GM10847 (cell line): ENCODE results near the gene YJEFN3.

Source experiments
- POLR2A ChIP-seq: IDR thresholded peaks from 2 replicates; pipeline ENCODE4 v1.6.1; 2011; ENCODE audit not compliant: insufficient read length; ENCODE audit errors: extremely low read depth

YJEFN3 gene

DNA sequence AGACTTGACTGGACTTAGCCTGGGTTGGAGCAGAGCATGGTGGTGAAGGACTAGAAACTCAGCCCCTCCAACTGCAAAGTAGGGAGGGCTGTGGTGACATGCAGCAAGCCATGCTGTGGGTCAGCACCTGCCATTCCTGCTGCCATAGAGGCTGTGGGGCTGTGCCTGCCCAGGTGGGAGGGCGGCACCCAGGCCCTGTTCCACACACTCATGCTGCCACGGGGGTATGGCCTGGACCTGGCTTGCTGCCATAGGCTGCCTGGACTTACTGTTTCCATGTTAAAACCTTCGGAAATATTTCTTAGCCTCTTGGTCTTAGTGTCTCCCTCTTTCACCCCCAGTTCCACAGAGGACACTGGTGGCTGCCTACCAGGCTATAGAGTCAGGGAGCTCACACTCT, 38.7 kb downstream of the YJEFN3 start:
- TF ChIP-seq POLR2A = no peak

DNA sequence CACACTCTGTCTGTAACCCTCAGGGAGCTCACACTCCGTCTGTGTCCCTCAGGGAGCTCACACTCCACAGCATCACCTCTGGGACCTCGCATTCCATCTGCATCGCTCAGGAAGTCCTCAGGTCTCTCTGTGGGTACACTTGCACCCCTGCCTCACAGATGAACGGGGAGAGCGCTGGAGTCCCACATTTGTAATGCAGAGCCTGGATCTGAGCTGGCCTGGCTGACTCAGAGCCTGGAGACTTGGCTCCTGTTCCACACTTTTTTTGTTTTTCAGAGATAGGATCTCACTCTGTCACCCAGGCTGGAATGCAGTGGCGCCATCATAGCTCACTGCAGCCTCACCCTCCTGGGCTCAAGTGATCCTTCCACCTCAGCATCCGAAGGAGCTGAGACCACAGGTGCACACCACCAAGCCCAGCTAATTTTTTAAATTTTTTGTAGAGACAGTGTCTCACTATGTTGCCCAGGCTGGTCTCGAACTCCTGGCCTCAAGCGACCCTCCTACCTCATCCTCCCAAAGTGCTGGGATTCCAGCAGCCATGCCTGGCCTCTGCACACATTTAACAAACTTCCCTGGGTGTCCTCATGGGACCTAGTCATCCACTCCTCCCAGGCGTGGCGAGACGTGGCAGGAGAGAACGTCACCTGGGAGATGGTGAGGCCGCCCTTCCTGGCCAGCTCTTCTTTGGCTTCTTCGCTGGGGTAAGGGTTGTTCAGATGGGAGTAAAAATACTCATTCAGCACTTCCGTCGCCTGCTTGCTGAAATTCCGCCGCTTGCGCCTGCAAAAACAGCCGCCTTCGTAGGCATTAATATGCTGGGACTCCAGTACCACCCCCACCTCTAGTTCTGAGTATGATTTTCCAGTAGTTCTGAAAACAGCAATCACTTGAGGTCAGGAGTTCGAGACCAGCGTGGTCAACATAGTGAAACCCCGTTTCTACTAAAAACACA, 40.4 kb downstream of the YJEFN3 start:
- TF ChIP-seq POLR2A = no peak

DNA sequence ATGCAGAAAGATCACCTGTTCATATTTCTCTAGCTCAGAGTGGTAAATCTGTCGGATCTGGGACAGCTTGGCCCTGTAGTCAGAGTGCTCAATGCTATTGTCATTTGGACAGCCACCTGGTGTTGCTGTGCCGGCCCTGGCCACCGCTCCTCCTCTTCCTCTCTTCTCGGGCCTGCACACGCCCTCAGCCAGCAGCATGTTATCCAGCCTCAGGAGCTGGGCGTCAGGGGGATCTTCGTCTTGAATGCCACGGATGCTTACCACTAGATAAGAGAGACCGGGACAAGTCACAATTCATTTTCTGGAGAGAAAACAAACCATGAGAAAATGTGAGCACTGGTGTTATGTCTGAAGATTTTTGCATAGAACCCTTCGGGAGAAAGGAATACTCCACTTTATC, 41.9 kb downstream of the YJEFN3 start:
- TF ChIP-seq POLR2A = no peak

DNA sequence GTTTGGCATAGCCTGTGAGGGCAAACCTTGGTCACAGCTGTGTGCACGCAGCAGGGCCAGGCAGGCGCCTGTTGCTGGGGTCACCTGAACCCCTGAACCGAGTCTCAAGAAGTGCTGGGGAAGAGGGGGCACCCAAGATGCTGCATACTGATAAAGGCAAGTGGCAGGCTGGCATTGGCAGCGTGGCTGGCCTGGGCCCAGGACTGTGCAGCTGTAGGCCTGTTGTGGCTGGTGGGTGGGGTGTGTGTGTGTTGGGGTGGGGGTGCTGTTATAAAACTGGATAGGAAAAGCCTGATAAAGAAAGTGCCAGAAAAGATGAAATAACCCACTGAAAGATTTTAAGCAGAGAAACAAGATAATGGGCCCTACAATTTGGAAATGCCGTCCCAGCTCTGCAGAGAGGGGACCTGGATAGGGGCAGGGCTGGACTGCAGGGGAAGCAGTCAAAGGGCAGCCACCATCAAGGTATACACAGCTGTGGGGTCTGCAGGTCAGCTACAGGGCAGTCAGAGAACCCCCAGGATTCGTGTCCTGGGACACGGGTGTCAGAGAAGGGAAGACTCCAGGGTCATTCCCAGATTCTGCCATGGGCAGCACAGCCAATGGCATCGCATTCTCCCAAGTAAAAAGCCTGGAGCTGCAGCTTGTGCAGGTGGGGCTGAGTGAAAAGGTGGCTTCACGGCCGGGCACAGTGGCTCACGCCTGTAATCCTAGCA, 42.5 kb downstream of the YJEFN3 start:
- TF ChIP-seq POLR2A = no peak

DNA sequence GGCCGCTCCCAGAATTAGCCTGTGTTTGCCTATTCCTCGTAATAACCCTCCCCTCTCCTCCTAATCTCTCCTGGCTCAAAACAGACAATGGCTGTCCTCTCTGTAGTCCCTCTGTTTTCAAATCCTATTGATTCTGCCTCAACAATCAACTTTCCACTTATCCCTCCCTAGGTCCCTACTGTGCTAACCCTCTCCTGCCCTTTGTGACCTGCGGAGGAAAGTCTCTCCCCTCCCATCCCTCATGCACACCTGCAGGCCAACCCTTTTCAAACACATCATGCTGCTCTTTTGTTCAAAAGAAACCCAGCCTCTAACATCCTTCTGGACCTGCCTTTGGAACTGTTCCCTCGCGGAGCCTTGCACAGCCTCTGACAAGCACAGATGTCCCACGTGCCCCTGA, 46.7 kb downstream of the YJEFN3 start:
- no peak for TF ChIP-seq POLR2A

DNA sequence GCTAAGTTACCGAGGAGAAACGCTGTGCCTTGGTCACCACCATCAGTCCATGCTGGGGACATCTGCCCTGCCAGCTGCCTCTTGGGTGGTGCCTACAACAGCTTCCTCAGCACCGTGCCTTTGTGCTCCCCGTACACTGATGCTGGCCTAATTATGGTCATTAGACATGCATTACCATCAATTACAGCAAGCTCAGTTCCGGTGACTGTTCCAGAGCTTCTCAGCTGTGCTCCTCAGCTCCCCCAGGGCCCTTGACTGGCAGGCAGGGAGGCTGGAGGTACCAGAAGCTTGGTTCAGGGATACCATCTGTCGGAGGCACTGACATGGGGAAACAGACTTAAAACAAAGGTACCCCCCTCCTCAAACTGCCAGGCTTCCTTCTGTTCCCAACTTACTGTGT, 49.5 kb downstream of the YJEFN3 start:
- no peak for TF ChIP-seq POLR2A

DNA sequence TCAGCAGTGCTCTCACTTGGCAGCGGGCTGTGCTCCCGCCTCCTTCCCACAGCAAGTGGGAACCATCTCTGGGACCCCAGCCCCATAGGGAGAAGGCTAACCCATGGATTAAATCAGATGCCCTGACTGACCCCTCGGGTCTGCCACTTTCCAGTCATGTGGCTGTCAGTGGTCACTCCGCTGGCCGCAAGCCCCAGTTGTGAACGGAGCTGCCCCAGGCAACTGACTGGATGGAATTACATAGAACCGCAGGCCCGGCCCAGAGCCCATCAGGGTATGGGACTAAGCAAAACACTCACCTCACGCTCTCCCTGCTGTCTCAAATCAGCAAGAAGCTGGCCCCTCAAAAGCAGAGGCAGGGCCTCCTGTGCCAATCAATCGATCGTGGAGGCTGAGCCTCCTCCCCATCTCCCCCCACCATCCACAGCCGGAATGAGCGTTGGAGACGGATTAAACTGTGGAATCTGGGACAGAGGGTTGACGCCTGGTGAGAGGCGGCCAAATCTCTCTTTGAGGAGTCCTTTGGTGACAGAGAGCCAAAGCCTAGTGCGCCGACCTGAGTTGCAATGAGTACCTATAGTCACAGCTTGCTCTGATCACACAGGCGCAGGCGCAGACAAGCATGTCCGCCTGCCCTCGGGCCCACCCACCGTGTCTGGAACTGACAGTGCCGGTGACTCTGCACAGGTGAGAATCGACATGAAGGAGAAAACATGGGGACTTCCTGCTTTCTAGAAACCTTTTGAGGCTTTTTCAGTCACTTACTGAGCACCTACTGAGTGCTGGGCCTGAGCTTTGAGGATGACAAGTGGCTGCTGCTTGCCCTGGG, 51.0 kb downstream of the YJEFN3 start:
- no peak for TF ChIP-seq POLR2A

DNA sequence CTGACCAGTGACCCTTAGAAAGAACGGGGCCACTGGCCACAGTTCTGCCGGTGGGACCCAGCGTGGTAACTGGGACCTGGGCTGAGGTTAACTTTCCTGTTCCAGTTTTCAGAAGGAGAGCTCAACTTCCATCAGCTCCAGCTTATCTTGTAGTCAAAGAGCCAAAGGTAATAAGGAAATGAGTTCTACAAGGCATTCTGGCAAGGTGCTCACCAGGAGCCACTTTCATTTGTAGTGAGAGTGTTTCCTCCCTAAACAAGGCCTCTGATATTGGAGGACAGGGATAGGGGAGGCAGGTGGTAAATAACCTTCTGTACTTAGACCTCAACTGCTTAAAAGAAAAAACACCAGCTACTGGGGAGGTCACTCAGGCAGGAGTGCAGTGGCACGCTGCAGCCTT, 51.7 kb downstream of the YJEFN3 start:
- no peak for TF ChIP-seq POLR2A

DNA sequence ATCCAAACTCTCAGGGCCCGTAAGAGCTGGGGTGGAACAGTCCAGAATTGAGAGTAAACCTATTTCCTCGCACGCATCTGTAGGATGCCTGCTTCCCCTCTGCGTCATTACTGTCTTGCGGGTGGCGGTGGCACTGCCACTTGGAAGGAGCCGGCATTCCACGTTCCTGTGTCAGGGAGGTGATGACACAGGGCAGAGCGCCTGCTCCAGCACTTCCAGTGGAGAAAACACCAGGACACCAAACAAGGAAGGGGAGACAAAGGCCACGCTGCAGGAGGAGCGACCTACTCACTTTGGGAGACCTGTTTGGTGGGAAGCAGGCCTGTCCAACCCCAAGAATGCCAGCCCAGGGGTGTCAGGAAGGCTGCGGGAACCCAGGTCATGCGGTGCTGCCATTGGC, 52.7 kb downstream of the YJEFN3 start:
- no peak for TF ChIP-seq POLR2A

DNA sequence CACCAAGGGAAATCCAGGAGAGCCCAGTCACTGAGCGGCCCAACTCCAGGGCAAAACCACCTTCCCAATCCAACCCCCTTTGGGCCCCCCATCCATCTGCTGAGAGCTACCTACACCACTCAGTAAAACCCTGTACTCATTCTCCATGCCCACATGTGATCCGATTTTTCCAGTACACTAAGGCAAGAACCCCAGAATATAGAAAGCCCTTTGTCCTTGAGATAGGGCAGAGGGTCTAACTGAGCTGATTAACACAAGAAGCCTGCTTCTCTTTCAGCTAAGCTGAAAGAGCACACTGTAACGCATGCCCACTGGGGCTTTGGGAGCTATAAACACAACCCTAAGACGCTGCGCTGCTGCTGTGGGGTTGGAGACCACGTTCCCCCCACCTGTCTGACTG, 53.8 kb downstream of the YJEFN3 start:
- no peak for TF ChIP-seq POLR2A

DNA sequence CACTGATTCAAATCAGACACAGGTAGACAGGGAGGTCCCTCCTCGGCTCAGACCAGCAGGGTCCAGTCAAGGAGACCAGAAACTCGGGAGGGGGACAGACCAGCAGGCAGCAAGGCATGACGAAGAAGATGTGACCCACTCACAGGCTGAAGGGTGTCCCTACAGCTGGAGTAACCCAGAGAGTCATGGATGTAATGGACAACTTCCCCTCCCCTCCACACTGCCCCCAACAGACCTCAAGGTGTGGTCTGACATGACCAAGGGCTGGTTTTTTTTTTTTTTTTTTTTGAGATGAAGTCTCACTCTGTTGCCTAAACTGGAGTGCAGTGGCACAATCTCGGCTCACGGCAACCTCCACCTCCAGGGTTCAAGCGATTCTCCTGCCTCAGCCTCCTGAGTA, 55.6 kb downstream of the YJEFN3 start:
- no peak for TF ChIP-seq POLR2A
